SK-N-SH (cell line): ENCODE results near the gene TEKTIP1. TPM values are rescaled to one million over a fixed set of nuclear protein-coding genes. Genes with fewer than 3 reads are reported as not detected.

Experiments
- CTCF ChIA-PET: fragments of 300-600, 350-600 bp; formaldehyde crosslinking; extraction: SDS; loops from one replicate; lab custom pipeline; 2021; lab: Yijun Ruan, JAX
- POLR2A ChIA-PET: fragments of 350-600 bp; sonication (Branson Sonifier 250); formaldehyde crosslinking; extraction: SDS; loops from one replicate; lab custom pipeline; 2020; ENCODE audit warnings: antibody characterized with exemption, inconsistent platforms; lab: Yijun Ruan, JAX
- DNase-seq: peaks from one replicate; pipeline ENCODE4 v3.0.0; 2012
- H2AFZ ChIP-seq: fragments of 200-600 bp; sonication (generic); 2 replicates; pipeline ENCODE4 v1.8.1; 2016; ENCODE audit warnings: antibody characterized with exemption, mild to moderate bottlenecking, low read depth
- H3F3A ChIP-seq: fragments of 200-600 bp; sonication (generic); replicated peaks from 2 replicates; pipeline ENCODE3; 2016; ENCODE audit warnings: antibody characterized with exemption, mild to moderate bottlenecking; ENCODE audit not compliant: insufficient read depth
- H3K27ac ChIP-seq, 2 experiments: fragments of 200-500 bp in 1 of 2; fragments of 200-600 bp in 1 of 2; sonication (Bioruptor generic) in 1 of 2; sonication (generic), shearing (Covaris generic) in 1 of 2; 2 replicates each; pipeline versions ENCODE4 v1.5.1 to v1.6.1; 2014 to 2016; ENCODE audit warnings: low read depth in 2 of 2, inconsistent platforms in 1 of 2, low read length in 1 of 2, mild to moderate bottlenecking in 1 of 2, mixed read lengths in 1 of 2
- H3K27me3 ChIP-seq: fragments of 200-600 bp; sonication (generic), shearing (Covaris generic); 2 replicates; pipeline ENCODE4 v1.6.1; 2016; ENCODE audit warnings: mixed run types; ENCODE audit not compliant: insufficient read depth
- H3K36me3 ChIP-seq, 2 experiments: fragments of 200-500 bp in 1 of 2; fragments of 200-600 bp in 1 of 2; sonication (Bioruptor generic) in 1 of 2; sonication (generic) in 1 of 2; replicated peaks in 1 of 2; 2 replicates each; pipeline versions ENCODE3 to v1.5.1; 2014 to 2016; ENCODE audit warnings: low read length in 1 of 2, mild to moderate bottlenecking in 1 of 2; ENCODE audit not compliant: insufficient read depth in 2 of 2, control insufficient read depth in 1 of 2
- H3K4me1 ChIP-seq, 2 experiments: fragments of 200-500 bp in 1 of 2; fragments of 200-600 bp in 1 of 2; sonication (Bioruptor generic) in 1 of 2; sonication (generic), shearing (Covaris generic) in 1 of 2; 2 replicates each; pipeline versions ENCODE4 v1.5.1 to v1.6.1; 2014 to 2016; ENCODE audit warnings: low read depth in 1 of 2, low read length in 1 of 2, mixed run types in 1 of 2; ENCODE audit not compliant: insufficient read depth in 2 of 2, control insufficient read depth in 1 of 2
- H3K4me2 ChIP-seq: fragments of 200-600 bp; sonication (generic), shearing (Covaris generic); 2 replicates; pipeline ENCODE4 v1.6.1; 2017; ENCODE audit warnings: mixed run types
- H3K4me3 ChIP-seq, 2 experiments: fragments of 200-500 bp in 1 of 2; fragments of 200-600 bp in 1 of 2; sonication (Bioruptor generic) in 1 of 2; sonication (generic), shearing (Covaris generic) in 1 of 2; 2 replicates each; pipeline versions ENCODE4 v1.5.1 to v1.8.1; 2014 to 2016; ENCODE audit warnings: low read depth in 2 of 2, inconsistent platforms in 1 of 2, low read length in 1 of 2, mild to moderate bottlenecking in 1 of 2, mixed read lengths in 1 of 2, moderate library complexity in 1 of 2
- H3K79me2 ChIP-seq: fragments of 200-600 bp; sonication (generic); 2 replicates; pipeline ENCODE4 v1.8.1; 2017; ENCODE audit warnings: mild to moderate bottlenecking; ENCODE audit not compliant: insufficient read depth
- H3K9ac ChIP-seq: fragments of 200-600 bp; sonication (generic); 2 replicates; pipeline ENCODE4 v1.6.1; 2017; ENCODE audit warnings: mixed run types
- H3K9me2 ChIP-seq: fragments of 200-600 bp; sonication (generic); 2 replicates; pipeline ENCODE4 v1.6.1; 2017; ENCODE audit warnings: mixed run types
- H3K9me3 ChIP-seq: fragments of 200-600 bp; sonication (generic); 2 replicates; pipeline ENCODE4 v1.6.1; 2017; ENCODE audit warnings: mixed run types, mild to moderate bottlenecking, moderate library complexity
- H4K20me1 ChIP-seq: fragments of 200-600 bp; sonication (generic); 2 replicates; pipeline ENCODE4 v1.6.1; 2017; ENCODE audit warnings: mild to moderate bottlenecking, mixed run types; ENCODE audit not compliant: insufficient read depth
- CHD2 ChIP-seq: fragments of 150-350 bp; IDR thresholded peaks from 2 replicates; pipeline ENCODE4 v1.6.1; 2018; ENCODE audit warnings: low read length; ENCODE audit not compliant: partially characterized antibody
- EP300 ChIP-seq, 2 experiments: IDR thresholded peaks; 2 replicates each; pipeline versions ENCODE4 v1.4.0 to v1.6.1; 2012; ENCODE audit warnings: borderline replicate concordance in 1 of 2, low read depth in 1 of 2, low read length in 1 of 2
- FOSL2 ChIP-seq: IDR thresholded peaks from 2 replicates; pipeline ENCODE4 v1.4.0; 2012; ENCODE audit warnings: low read depth, mild to moderate bottlenecking, moderate library complexity, borderline replicate concordance
- FOXJ3 ChIP-seq: sonication (generic); formaldehyde crosslinking; IDR thresholded peaks from 2 replicates; pipeline ENCODE4 v1.5.1; 2020; ENCODE audit warnings: mild to moderate bottlenecking, missing genetic modification reagents
- MEF2A ChIP-seq: IDR thresholded peaks from 2 replicates; pipeline ENCODE4 v1.4.0; 2012; ENCODE audit warnings: low read depth, borderline replicate concordance
- MXI1 ChIP-seq: IDR thresholded peaks from 2 replicates; pipeline ENCODE4 v1.6.1; 2012; ENCODE audit warnings: mild to moderate bottlenecking, low read depth, low read length, improper control_type of control experiment
- NFIC ChIP-seq: IDR thresholded peaks from 2 replicates; pipeline ENCODE4 v1.4.0; 2012; ENCODE audit warnings: borderline replicate concordance
- NRF1 ChIP-seq: IDR thresholded peaks from 2 replicates; pipeline ENCODE4 v1.6.1; 2012; ENCODE audit warnings: low read depth, mild to moderate bottlenecking, low read length
- PBX3 ChIP-seq: IDR thresholded peaks from 2 replicates; pipeline ENCODE4; 2012
- WGBS: methylation state at CpG from one replicate; pipeline ENCODE4 v1.1.6; 2017; ENCODE audit warnings: low lambda C conversion rate; 5-methylcytosine and 5-hydroxymethylcytosine counted together
- polyA plus RNA-seq, 3 experiments: library from polyadenylated mRNA; depleted of rRNA; stranded (reverse); fragments of >200 nt; gene quantifications; 2 replicates each; pipeline ENCODE4 v1.2.3, GENCODE V29; 2012
- TF ChIP-seq, protein P1 (sequence below): IDR thresholded peaks from 2 replicates; pipeline ENCODE4 v1.4.0; 2012; ENCODE audit warnings: low read depth, borderline replicate concordance
- TF ChIP-seq, protein P2 (sequence below): fragments of 150-350 bp; IDR thresholded peaks from 2 replicates; pipeline ENCODE4 v1.6.1; 2016; ENCODE audit warnings: mild to moderate bottlenecking, low read depth, low read length

The TEKTIP1 gene
- polyA plus RNA-seq, 1 of the 3 experiments (the other 2 are of a cell fraction), result 0.12 TPM

DNA sequence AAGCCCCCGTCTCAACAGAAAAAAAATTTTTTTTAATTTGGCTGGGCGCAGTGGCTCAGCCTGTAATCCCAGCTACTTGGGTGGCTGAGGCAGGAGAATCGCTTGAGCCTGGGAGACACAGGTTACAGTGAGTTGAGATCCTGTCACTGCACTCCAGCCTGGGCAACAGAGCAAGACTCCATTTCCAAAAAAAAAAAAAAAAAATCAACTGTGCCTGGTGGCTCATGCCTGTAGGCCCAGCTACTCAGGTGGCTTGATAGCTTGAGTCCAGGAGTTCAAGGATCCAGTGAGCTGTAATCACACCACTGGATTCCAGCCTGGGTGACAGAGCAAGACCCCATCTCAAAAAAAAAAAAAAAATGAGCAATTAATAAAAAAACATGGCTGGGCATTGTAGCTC lies 37.2 kb upstream of the TEKTIP1 start (continued):
- TF ChIP-seq, protein P1, sequence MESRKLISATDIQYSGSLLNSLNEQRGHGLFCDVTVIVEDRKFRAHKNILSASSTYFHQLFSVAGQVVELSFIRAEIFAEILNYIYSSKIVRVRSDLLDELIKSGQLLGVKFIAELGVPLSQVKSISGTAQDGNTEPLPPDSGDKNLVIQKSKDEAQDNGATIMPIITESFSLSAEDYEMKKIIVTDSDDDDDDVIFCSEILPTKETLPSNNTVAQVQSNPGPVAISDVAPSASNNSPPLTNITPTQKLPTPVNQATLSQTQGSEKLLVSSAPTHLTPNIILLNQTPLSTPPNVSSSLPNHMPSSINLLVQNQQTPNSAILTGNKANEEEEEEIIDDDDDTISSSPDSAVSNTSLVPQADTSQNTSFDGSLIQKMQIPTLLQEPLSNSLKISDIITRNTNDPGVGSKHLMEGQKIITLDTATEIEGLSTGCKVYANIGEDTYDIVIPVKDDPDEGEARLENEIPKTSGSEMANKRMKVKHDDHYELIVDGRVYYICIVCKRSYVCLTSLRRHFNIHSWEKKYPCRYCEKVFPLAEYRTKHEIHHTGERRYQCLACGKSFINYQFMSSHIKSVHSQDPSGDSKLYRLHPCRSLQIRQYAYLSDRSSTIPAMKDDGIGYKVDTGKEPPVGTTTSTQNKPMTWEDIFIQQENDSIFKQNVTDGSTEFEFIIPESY, result no peak

- Histone ChIP-seq H3K79me2 (peaks cover 43% of the 10 kb centered on the region), H3K4me1 (peaks cover 13 to 19% of the 10 kb centered on the region in 2 experiments; a peak in 2 of 4 replicates), H3F3A (peaks cover 8% of the 10 kb centered on the region), H3K4me3 (no peak overlapping the region), H3K9me2 (no peaks in the 10 kb centered on the region), H3K9me3 (no peaks in the 10 kb centered on the region), H3K4me2 (no peak overlapping the region), H2AFZ (no peak overlapping the region), H3K27me3 (no peaks in the 10 kb centered on the region), H4K20me1 (peaks cover 5% of the 10 kb centered on the region; the same call in 1 of the 2 replicates), H3K27ac (no peak overlapping the region), H3K9ac (no peak overlapping the region), H3K36me3 (peaks cover 0 to 3% of the 10 kb centered on the region in 2 experiments)
- no peak for DNase-seq
- POLR2A ChIA-PET, result no interaction called here
- 91% methylated on average over 9 of the region's 13 CpGs for WGBS
- CTCF ChIA-PET, result interaction anchor here (0.6 kb wide), 1 partner anchor 9 kb away, joined by 3 read pairs; no protein-coding TSS in a partner anchor
- TF ChIP-seq NRF1 (no peak), PBX3 (no peak), FOSL2 (no peak), MXI1 (no peak), MEF2A (no peak), NFIC (no peak), CHD2 (no peak), FOXJ3 (CRISPR knock-in tag) (no peak), EP300 (IDR thresholded peaks at IDR 0.05; ENCODE audit: borderline replicate concordance in 1 of 2, low read depth in 1 of 2, low read length in 1 of 2) (no peak)
- TF ChIP-seq, protein P2, sequence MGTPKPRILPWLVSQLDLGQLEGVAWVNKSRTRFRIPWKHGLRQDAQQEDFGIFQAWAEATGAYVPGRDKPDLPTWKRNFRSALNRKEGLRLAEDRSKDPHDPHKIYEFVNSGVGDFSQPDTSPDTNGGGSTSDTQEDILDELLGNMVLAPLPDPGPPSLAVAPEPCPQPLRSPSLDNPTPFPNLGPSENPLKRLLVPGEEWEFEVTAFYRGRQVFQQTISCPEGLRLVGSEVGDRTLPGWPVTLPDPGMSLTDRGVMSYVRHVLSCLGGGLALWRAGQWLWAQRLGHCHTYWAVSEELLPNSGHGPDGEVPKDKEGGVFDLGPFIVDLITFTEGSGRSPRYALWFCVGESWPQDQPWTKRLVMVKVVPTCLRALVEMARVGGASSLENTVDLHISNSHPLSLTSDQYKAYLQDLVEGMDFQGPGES, result no peak
- TF ChIP-seq, protein P1, result no peak
Measured at GRCh38 chr19:3503036-3503572, 35.9 kb upstream of the TEKTIP1 start.
